ENCODE measurements around the gene NSMF. TPM values are rescaled to one million over a fixed set of nuclear protein-coding genes. Genes with fewer than 3 reads are reported as not detected.
"Not testable (repeated sequence)": the region's sequence is repeated elsewhere in the genome, so short reads cannot be mapped to it uniquely, and the experiment has no call there.

The NSMF gene
- total RNA-seq, 1 donor from 2014 or later: 53.9 TPM

DNA sequence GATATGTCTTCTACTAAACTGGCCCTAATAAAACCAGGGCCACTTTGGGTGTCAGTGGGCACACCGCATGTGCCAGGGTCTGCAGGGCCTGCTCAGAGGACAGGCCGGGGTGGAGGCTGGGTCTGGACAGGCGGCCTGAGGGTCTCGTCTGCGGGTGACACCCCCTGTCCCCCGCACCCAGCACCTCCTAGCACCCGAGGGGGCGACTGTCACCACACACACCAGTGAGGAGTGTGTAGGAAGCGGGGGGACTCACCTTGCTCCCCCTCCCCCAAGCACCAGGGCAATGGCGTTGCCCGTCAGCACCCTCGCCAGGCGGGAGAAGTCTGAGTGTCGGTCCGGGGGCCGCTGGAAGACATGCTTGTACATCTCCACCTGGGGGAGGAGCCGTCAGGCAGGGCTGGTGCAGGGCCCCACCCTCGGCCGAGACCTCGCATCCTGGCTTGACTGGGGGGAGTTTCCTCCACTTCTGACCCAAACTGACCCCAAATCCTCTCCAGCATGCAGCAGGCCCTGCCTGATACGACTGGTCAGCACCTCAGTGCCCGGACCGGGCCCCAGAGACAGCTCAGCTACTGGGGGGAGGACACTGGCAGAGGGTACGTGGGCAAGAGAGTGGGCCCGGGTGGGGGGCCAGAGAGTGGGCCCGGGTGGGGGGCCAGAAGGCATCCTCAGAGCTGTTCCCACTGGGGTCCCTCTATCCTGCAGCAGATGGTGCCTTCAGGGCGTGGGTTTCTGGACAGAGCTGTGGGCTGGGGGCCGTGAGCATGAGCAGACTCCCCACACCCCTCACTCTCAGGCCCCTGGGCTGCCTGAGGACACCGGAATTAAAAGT lies 18.9 kb upstream of the NSMF start:
- DNase-seq (ENCODE audit: low read depth): no peak

DNA sequence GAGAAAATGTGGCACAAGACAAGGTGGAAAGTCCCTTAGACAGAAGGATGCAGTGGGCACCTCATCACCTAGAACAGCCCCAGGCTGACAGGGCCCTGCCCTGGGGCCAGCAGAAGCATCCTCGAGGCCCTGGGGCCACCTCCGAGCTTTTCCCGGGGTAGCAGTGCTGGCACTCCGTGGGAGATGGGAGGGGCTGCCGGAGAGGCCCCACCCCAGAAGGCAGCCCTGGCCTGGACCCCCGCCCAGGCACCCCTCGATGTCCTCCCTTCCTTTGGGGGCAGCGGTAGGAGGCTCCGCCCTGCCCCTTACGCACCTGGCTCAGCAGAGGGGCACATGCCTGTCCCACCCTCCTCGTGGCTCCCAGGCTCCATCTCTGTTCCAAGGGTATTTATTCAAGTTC lies 17.7 kb upstream of the NSMF start:
- DNase-seq (ENCODE audit: low read depth): no peak

DNA sequence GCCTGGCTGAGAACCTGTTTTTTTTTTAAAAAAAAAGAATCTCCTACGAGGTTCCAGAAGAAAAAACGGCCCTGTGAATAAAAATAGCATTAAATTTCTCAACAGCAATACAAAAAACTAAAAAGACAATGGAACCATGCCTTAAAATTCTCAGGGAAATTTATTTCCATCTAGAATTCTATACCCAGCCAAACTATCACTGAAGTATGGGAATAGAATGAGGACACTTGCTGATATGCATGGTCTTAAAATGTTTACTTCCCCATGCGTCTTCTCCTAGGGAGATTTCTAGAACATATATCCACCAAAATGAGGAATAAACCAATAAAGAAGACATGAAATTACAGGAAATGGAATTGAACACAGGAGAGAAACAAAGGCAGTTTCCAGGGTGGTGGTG lies 16.5 kb upstream of the NSMF start:
- no peak for DNase-seq (ENCODE audit: low read depth)

DNA sequence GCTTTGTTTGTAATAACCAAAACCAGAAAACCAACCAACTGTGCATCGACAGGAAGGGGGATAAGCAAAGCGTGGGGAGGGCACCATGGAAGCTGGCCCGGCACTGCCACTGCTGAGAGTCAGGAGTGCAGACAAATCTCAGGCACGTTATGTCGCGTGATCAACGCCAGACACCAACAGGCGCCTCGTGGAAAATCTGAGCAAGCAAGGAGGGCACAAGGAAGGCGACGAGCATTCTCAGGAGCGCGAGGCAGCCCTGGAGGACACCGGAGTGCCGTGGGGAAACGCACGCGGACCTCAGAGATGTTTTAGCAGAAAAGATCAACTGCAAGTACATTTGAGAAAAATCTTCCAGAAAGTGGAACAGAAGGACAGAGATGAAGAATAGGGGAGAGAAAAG lies 15.1 kb upstream of the NSMF start:
- no peak for DNase-seq (ENCODE audit: low read depth)

DNA sequence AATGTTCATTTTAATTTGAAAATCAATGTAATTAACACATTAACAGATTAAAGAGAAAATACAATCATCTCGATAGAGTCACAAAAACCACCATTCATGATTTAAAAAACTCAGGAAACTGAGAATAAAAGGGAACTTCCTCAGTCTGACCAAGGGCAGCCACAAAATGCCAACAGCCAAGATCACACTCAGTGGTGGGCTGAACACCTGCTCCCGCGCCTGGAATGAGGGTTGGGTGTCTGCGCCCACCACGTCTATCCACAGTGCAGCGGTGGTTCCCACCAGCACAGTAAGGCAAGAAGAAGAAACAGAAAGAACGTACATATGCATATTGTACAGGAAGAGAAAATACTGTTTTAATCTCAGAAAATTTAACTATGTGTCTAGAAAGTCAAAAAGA lies 11.7 kb upstream of the NSMF start:
- DNase-seq (ENCODE audit: low read depth): peak; percentile 57

DNA sequence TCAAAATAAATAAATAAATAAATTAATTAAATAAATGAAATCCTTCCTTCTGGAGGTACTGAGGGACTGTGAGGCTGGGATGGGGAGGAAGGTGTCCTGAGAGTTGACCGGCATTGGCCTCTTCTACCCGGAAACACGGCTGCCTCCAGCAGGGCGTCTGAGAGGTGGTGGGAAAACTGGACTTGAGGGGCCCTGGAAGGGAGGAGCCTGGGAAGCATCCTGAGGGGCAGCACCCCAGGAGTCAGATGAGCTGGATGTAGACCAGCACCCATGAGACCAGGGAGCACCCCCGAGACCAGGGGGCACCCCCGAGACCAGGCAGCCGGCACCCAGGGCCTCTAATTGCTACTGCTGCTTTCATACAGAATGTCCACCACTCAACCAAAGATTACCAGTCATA lies 8.8 kb upstream of the NSMF start:
- no peak for DNase-seq (ENCODE audit: low read depth)

DNA sequence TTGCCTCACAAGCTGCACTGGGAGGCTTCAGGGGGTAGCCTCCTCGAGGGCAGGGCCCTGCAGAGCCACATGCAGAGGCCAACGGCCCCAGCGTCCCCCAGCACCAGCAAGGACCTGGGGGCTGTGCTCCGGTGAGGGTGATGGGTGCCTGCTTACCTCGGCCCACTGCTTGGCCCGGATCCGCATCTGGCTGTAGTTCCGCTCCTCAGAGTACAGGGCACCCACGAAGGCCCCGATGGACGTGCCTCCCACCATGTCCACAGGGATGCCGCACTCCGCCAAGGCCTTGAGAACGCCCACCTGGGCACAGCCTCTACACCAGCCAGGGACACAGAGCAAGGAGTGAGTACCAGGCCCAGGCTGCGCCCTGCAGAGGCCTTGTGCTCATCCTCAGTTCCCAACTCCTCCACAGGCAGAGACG lies 8.0 kb upstream of the NSMF start:
- DNase-seq (ENCODE audit: low read depth): no peak

DNA sequence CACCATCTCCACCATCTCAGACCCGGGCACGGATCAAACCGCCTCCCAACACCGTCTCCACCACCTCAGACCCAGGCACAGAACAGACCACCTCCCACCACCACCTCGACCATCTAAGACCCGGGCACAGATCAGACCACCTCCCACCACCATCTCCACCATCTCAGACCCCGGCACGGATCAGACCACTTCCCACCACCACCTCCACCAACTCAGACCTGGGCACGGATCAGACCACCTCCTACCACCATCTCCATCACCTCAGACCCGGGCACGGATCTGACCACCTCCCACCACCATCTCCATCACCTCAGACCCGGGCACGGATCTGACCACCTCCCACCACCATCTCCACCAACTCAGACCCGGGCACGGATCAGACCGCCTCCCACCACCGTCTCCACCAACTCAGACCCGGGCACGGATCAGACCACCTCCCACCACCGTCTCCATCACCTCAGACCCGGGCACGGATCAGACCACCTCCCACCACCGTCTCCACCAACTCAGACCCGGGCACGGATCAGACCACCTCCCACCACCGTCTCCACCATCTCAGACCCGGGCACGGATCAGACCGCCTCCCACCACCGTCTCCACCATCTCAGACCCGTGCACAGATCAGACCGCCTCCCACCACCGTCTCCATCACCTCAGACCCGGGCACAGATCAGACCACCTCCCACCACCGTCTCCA lies 7.4 kb upstream of the NSMF start:
- DNase-seq (ENCODE audit: low read depth): not testable (repeated sequence)

DNA sequence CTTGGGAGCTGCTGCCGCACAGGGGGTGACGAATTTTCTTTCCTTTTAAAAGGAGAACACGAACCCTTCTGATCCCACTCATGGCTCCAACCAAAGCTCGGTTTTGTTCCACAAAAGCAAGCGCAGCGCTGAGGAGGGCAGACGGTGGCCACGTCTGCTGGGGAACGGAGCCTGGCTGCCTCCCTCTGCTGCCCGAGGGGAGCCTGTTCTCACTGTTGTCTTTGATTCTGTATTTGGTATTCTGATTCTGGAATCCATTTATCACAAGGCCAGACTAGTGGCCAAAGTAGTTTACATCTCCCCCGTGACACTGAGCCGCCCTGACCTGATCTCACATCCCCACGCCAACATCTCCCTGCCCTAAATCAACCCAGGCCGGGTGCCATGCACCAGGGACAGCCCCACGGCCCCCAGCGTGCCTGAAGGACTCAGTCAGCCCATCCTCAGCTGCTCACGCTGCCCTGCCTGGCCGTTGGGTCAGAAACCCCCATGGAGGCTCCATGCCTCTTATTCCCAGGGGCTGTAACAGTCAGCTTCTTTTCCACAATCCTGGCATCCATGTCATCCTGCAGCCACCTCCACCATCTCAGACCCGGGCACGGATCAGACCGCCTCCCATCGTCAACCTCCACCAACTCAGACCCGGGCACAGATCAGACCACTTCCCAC lies 6.7 kb upstream of the NSMF start:
- DNase-seq (ENCODE audit: low read depth): no peak

DNA sequence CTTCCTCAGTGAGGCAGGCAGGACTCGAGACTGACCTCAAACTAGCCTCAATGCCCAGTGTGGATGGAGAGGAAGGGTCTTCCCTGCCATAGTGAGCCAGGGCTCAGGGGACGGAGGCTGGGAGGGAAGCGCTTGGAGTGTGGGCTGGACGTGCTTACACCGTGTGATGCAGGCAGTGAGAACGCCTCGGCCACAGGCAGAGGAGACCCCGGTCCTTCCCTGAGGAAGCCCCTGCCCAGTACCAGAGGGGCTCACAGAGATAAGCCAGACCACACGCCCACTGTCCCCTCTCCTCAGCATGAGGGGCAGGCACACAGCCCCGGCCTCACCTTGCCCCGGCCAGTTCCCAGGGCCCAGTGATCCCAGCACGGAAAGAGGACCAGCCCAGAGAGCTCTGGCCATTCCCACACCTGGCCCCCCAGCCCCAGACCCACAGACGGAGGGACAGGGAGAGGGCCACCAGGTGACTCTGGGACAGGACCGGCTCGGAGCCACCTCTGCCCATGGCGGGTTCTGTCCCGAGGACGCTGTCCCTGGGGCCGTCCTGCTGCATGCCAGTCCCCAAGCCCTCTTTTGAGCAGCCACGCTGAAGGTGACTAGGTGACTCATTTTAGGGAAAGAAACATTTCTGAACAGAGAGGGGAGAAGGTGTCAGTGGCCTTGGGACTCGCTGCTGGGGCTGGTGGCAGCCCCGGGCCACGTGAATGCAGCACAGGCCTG lies 6.0 kb upstream of the NSMF start:
- DNase-seq (ENCODE audit: low read depth): no peak

DNA sequence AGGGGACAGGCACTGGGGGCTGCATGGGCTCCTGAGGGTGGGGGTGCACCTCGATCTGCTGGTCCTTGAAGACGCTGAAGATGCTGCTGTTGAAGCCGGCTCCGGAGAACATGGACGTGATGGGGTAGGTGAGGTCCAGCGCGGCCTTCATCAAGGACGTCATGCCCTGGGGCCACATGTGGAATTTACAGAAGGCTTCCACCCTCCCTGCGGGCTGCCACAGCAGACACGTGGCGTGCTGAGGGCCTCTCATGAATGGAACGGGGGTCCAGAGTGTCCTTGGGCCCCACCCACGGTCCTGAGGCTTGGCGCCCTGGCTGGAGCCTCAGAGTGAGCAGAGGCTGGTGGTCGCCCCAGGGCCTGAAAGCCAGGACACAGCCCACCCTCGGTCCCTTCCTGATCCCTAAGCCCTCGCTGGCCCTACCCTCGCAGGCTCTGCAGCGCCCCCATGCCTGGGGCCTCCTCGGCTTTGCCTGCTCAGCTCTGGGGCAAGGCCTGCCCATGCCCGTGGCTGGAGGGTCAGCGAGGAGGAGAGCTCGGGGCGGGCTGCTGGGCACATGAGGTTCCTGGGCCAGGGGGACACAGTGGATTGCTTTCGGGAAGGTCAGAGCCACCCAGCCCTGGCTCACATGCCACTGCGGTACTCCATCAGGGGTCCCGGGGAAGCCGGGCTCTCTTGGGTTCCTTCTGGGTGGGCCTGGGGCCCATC lies 5.3 kb upstream of the NSMF start:
- no peak for DNase-seq (ENCODE audit: low read depth)

DNA sequence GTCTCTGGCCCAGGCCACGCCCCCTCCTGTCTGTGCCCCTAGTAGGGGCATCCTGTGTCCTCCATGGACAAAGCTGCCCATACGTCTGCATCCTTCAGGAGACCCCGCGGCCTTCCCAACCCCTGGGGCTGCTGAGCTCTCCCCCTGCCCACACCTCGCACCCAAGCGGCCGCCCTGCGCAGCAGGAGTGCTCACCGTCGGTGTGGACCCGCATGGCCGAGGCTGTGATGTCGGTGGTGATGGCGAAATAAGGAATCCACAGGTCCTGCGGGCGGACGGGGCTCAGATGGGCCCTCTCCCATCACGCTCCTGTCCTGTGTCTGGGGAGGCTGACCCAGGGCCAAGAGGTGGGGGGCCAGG lies 4.8 kb upstream of the NSMF start:
- no peak for DNase-seq (ENCODE audit: low read depth)

DNA sequence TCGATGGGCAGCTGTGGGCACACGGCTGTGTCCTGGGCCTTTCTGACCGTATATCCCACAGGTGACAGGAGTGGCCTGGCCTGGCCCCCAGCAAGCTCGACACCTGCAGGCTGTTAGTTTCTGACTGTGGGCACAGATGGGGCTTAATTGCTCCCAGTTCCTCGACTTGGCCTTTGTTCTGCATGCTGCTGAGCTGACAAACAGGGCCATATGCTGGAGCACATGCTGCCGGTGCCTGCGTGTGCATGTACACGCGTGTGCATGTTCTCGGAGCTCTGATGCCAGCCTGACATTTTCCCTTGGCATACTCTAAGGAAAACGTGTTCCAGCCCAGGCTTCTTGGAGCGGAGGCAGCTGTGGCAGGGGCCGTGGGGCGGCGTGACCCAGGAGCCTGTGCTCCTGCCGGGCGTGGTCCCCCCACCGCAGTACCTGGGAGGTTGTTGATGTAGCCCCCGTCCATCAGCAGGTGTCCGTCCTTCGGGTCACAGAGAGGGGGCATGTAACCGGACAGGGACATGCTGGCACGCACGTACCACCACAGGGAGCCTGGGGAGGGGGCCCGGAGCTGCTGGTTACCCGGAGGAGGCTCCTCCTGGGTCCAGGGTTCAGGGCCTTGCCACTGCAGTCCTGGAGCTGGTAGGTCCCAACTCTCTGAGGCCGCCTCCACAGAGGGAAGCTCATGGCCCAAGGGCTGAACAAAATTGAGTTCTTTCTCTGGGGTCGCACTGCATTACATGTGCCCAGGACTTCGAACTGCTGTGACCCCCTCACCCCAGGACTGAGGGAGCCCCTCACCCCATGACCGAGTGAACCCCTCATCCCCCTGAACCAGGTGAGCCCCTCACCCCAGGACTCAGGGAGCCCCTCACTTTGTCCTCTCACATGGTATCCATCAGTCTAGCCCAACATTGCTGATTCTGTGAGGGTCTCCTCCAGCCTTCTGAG lies 4.1 kb upstream of the NSMF start:
- DNase-seq (ENCODE audit: low read depth): no peak

DNA sequence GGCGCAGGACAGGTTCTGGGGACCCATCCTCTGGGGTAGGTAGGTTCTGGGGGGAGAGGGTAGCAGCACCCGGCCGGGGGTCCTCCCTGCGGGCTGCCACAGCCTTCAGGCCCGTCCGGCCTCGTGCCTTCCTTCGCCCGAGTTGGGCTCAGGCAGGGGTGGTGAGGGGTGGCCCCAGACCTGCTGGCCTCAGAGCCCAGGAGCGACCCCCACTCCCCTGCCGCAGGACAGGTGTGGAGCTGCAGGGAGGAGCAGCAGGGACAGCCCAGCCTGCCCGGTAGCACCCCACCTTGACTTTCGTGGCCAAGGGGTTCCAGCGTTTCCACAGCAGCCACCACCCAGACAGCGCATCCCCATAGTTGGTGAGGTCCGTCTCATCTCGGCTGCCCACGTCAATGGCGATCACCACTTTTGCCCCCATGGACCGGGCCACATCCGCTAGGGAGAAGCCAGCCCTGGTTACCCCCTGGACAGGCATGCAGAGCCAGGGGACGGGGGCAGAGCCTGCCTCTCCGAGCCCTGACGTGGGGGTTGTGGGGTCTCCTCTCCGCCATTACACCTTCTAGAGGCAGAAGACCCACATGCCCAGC lies 3.4 kb upstream of the NSMF start:
- DNase-seq (ENCODE audit: low read depth): no peak

DNA sequence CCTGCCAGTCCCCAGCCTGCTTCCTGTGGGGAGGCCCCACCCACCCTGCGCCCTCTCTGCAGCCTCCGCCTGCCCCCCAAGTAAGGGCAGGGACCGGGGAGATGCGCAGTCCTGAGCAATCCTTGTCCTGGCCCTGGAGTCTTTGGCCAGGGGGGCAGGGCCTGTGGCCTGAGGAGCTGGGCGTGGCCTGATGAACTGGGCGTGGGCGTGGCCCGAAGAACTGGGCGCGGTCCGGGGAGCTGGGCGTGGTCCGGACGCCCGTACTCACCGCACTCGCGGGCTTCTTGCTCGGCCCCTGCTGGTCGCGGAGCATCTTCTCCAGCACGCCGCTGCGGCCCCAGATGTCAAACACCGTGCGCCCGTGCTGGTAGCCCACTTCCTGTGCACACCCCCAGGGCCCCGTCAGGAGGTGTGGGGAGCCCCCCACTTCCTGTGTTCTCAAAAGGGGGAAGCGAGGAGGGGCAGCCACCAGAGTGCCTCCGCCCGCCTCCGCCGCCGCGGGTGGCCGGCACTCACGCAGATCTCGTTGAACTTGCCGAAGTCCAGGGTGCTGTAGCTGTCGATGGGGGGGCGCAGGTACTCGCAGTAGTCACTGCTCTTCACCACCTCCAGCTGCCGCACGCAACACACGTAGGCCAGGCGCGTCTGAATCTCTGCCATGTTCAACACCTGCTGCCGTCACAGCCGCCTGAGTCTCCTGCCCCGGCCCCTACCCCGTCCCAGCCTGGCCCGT lies 2.7 kb upstream of the NSMF start:
- DNase-seq (ENCODE audit: low read depth): no peak

DNA sequence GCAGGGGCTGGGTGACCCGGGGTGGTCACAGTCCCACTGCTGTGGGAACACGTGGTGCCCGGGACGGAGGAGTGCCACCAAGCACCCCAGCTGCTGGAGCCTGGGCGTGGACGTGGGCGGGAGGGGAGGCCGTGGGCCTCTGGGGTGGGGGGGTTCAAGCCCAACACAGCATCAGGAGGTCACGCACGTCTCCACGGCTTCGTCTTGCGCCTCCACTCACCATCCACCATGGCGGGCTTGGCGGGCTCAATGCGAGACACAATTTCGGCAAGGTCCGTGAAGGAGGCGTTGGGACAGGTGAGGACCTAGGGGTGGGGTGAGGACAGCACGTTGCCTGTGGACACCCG lies 2.2 kb upstream of the NSMF start:
- no peak for DNase-seq (ENCODE audit: low read depth)

DNA sequence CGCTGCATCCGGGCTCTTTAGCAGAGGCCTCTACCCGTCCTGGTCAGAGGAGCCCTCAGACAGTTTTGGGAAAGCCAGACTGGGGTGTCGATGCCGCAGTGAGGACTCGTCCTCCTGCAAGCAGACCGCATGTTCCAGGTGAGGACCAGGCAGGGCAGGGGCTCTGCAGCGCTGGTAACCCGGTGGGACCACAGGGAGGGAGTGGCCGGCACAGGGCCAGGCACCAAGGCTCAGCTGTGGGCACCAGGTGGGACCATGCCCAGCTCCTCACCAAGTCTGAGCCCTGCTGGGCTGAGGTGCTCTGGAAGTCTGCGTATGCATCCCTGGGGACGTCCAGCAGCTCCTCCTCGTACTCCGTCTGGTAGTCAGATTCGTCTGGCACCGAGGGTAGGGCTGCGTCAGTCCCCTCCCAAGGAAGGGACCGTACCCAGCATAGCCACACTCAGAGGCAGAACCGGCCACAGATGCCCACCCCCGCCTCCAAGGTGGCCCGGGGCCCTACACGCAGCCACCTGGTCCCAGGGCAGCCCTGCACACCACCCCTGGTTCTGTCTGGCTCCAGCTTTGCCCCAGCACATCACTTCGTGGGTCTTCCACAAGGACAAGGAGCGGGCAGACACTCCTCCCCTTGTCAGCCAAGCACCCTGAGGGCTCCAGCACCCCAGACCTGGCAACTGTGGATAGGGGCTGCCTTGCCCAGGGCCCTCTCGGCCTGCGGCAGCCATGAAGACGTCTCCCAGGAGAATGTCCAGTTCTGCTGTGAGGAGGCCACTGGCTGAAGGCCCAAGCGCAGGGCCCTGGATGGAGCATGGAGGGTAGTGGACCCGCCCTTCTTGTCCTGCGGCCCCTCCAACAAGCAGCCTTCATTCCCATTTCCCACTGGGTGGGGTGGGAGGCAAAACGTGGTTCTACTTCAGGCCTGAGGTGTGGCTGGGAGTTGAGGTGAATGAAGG lies 1.5 kb upstream of the NSMF start:
- DNase-seq (ENCODE audit: low read depth): no peak

Data from myocyte (in vitro differentiated cells).